Measurements from ENCODE around the gene CYTL1.

DNA sequence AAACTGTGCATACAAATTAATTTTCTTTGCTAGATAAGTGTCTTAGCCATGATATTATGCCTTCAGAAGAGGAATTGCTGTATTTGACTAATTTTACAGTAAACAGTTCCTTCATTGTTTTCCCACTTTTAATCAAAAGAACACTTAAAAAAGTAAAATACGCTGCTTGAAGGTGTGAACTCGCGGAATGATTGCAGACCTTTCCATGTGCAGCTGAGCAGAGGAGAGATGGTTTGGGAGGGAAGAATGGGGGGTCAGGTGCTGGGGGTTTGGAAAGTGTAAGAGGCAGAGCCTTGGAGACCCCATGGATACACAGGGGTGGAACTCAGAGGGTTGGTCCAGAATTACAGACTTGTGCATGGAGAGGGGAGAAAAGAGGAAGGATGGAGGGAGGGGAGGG is 15.3 kb downstream of the CYTL1 start:
- TF ChIP-seq, protein P1, sequence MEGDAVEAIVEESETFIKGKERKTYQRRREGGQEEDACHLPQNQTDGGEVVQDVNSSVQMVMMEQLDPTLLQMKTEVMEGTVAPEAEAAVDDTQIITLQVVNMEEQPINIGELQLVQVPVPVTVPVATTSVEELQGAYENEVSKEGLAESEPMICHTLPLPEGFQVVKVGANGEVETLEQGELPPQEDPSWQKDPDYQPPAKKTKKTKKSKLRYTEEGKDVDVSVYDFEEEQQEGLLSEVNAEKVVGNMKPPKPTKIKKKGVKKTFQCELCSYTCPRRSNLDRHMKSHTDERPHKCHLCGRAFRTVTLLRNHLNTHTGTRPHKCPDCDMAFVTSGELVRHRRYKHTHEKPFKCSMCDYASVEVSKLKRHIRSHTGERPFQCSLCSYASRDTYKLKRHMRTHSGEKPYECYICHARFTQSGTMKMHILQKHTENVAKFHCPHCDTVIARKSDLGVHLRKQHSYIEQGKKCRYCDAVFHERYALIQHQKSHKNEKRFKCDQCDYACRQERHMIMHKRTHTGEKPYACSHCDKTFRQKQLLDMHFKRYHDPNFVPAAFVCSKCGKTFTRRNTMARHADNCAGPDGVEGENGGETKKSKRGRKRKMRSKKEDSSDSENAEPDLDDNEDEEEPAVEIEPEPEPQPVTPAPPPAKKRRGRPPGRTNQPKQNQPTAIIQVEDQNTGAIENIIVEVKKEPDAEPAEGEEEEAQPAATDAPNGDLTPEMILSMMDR (IDR thresholded peaks at IDR 0.05): no peak
- no peak for TF ChIP-seq POLR2A (IDR thresholded peaks at IDR 0.05)
